NCI-H2171 (cell line): ENCODE data around the gene CCDC136.

Experiments
- DNase-seq: peaks from one replicate; lab custom pipeline; 2025; lab: John Stamatoyannopoulos, UW

CCDC136 gene

DNA sequence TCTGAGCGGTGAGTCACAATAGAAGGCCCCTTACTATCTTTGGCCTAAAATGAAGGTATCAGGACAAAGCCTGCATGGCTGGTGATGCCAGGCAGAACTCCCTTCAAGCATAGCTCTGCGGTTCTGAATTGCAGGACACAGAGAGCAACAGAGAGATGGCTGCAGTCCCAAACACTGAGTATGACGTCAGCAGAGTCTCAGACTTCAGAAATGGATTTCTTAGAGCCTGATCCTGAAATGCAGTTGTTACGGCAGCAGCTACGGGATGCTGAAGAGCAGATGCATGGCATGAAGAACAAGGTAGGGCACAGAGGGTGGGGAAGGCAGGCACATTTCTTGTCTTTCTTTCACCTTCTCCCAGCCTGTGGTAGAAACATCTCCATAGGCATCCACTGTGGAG lies 13.5 kb downstream of the CCDC136 start:
- no peak for DNase-seq

DNA sequence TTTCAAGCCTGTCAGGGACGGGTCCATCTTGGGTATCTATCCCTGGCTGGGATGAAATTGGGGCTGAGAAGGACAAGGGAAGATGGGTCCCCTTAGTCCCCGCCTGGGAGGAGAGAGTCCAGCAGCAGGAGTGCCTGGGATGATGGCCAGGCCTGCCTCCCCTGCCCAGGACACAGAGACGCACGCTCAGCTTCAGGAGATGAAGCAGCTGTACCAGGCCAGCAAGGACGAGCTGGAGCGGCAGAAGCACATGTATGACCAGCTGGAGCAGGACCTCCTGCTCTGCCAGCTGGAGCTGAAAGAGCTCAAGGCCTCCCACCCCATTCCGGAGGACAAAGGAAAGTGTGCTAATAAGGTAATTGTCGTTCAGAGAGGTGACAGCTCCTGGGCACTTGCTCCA lies 15.4 kb downstream of the CCDC136 start:
- no peak for DNase-seq

DNA sequence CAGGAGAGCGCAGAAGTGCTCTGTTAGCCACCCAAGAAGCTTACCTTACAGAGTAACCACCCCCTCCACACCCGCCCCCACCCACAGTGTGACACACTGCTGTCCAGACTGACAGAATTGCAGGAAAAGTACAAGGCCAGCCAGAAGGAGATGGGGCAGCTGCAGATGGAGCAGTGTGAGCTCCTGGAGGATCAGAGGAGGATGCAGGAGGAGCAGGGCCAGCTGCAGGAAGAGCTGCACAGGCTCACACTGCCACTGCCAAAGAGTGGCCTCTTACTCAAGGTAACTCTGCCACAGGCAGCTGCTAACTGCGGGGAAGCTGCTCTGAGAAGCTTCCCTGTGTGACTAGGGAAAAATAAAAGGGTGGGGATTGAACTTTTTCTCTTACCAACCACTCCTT lies 17.6 kb downstream of the CCDC136 start:
- no peak for DNase-seq

GRCh38 chr7:128810473-128810872 lies 18.7 kb downstream of the CCDC136 start:
- no peak for DNase-seq

DNA sequence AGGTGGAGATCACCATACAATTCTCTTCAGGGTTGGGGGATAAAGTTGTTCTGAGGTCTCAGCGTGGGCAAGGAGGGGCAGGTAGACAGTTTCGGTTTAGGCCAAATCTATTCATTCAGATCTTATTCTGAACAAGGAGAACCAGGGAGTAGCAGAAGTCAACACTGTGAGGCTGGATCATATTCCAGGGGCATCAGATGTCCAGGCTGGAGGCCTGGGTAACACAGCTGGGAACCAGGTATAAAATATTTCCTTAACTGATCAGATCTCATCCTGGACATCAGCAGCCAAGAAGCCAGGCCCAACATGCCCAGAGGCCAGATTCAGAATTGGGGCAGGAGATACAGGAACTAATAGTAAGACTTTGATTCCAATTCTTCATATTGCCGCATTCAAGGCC lies 19.2 kb downstream of the CCDC136 start:
- no peak for DNase-seq

DNA sequence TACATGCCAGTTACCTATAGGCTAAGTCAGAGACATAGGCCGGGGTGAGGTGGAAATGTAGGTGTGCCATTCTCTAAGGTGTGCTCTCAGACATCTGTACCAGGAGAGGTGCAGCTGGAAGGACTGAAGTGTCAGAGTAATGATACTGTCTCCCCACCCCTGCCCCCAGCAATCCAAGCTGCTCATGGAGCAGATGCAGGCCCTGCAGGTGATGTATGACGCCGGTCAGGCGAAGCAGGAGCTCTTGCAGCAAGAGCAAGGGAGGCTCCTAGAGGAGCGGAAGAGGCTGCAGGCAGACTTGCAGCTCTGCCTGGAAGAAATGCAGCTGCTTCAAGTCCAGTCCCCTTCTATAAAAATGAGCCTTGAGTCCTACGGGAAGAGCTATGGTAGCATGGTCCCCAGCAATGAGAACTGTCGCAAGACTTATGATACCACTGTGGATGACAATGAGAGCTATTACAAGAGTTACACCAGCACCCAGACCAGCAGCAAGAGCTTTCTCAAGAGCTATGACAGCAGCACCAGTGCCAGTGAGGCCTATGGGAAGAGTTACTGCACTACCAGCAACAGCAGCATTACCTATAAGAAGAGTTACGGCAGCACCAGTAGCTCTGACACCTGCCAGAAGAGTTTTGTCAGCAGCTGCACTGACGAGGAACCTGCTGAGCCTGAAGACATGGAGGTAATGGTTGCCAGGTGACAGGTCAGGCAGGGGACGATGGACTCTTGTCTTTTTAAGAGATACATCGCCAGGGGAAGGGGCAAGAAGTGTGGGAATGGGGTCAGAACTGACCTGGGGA lies 20.1 kb downstream of the CCDC136 start:
- no peak for DNase-seq

DNA sequence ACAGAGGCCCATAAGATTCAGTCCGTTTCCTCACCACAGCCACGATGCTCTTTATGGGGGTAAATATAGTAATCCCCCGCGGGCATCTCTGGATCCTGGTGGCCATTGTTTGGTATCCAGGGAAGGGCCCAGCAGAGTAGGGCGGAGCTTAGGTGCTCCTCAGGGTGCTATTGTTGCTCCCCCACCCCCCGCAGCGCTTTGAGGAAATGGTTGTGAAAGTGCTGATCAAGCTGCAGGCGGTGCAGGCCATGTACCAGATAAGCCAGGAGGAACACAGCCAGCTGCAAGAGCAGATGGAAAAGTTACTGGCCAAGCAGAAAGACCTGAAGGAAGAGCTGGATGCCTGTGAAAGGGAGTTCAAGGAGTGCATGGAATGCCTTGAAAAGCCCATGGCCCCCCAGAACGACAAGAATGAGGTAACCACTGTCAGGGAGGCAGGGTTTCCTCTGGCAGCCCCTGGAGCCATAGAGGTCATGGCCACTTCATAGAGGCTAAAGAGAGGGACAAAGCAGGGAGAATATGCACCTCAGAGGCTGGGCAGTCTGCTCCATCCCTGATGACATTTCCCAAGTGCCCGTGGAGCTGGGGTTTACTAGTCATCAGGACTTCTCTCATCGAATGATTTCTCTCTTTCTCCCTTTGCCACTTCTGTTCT lies 20.9 kb downstream of the CCDC136 start:
- no peak for DNase-seq

GRCh38 chr7:128814499-128814898 lies 22.7 kb downstream of the CCDC136 start:
- DNase-seq: peak; percentile 47

- no peak for DNase-seq
Observed at GRCh38 chr7:128815289-128815942, 23.6 kb downstream of the CCDC136 start.

DNA sequence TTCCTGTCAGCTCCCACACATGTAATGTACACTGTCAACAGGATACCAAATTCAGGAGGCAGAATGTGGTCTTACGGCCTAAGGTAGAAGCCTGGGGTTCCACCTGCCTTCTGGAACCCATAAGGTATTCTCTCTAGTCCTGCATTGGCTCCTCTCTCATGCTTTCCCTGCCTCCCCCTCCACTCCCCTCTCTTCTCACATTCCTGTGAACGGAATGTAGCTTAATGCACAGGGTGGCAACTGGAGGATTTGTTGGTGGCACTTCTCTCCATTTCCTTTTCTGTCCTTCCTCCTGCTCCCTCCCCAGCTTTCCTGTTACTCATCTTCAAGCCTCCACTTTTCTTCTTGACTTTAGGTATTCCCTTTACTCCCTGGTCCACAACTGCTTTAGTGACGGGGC lies 26.9 kb downstream of the CCDC136 start:
- DNase-seq: no peak

DNA sequence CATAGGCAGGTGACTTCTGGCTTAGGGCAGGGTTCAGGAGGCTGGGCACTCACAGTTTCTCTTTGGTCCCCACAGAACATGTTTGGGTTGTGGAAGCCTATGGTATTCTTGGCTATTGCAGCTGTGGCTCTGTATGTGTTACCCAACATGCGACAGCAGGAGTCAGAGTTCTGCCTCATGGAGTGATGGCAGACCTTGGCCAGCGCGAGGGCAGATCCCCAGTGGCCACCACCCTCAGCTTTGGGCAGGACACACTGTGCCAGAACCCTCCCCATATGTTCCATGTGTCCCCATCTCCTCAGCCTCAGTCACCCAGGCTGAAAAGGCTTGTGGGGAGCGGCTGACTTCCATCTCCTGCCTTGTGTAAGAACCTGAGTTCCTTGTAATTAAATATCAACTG lies 30.0 kb downstream of the CCDC136 start:
- no peak for DNase-seq

- DNase-seq: no peak
Observed at GRCh38 chr7:128826512-128826911, 34.7 kb downstream of the CCDC136 start.

DNA sequence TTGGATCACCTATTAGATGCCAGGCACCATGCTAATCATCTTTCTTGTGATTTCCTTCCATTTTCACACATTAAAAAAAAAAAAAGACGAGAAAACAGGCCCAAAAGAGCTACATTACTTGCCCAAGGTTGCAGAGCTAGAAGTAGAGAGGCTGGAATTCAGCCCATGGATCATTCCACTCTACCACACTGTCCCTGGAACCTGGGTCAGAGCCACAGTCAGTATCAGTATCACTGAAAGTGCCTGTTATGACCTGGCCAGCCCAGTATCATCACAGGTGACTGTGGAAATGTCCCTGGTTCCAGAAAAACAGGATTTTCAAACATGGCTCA lies 35.1 kb downstream of the CCDC136 start:
- no peak for DNase-seq

- DNase-seq: no peak
Observed at GRCh38 chr7:128827248-128827958, 35.6 kb downstream of the CCDC136 start.

- DNase-seq: no peak
Observed at GRCh38 chr7:128827971-128828711, 36.4 kb downstream of the CCDC136 start.

- no peak for DNase-seq
Observed at GRCh38 chr7:128829391-128830166, 37.8 kb downstream of the CCDC136 start.

GRCh38 chr7:128830231-128831177 lies 38.7 kb downstream of the CCDC136 start, which contains the start of gene FLNC:
TSS of gene FLNC (plus strand) at chr7:128830406. CDS start at chr7:128830638, 232 bp downstream.
- DNase-seq: no peak

DNA sequence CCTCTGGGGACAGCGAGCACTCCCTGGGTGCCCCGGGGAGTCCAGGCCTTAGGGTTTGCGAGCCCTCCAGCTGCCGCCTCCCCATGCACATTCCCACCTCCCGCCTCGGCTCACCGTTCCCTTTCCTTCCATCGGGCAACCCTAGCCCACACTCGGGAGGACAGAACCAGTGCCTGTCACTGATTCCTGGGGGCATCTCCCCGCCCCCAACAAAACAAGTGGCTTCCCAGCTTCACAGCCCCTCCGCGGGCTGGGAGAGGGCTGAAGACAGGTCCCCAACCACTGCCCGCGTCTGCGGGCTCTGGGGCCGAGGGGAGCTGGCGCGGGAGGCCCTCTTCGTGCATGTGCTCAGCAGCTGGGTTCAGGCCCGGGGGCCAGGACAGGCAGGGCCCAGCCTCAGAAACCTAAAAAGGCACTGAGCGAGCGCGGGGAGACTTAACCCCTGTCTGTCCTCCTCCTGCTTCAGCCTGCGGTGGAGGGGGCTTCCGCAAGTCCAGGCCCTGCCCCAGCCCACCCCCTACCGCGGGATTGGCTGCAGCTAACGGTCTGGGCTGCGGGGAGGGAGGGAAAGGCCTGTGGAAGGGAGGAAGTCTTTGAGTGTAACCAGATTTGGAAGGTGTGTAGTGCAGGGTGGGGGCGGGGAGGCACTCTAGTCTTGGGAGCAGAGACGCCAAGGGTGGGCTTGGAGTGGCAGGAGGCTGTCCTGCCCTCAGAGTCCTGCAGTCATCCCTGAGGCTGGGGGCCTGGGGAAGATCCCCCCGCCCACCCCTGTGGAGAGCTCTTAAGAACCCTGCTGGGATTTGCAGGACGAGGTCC lies 39.6 kb downstream of the CCDC136 start:
- peak; percentile 51 for DNase-seq
